Measurements from ENCODE around the gene ATOH8. TPM values are rescaled to one million over a fixed set of nuclear protein-coding genes. Genes with fewer than 3 reads are reported as not detected.

ATOH8 gene
- total and polyA plus RNA-seq, 10 of the 15 experiments (the other 5 are each of a cell fraction or from before 2014, with no cell fraction given): 0.03 to 0.60 TPM; not detected in 8

DNA sequence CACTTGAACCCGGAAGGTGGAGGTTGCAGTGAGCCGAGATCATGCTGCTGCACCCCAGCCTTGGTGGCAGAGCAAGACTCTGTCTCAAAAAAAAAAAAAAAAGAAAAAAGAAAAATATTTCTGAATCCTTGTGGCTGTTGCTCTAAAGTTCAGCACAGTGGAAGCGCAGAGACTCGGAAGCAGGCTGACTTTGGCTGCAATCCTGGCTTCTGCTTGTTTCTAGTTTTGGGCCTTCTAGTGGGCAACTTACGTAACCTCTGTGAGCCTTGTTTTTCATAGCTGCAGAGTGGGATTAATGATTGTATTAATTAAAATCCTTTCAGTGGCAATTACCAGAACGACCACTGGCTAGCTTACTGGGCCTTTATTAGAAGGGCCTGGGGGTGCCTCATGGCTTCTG, 31.3 kb upstream of the ATOH8 start:
- DNase-seq (ENCODE audit: low read depth, low spot score) (no peak), FAIRE-seq (no peak), ATAC-seq (no peak)
- ChIA-PET CTCF (interaction anchor here (1.2 to 5.8 kb wide), 4 partner anchors 15 to 91 kb away, joined by 4 to 76 read pairs (median 46); no protein-coding TSS in a partner anchor), SMC1A (ENCODE audit: uncharacterized antibody, unreplicated experiment) (interaction anchor here (0.6 to 2.5 kb wide), 5 partner anchors 10 to 214 kb away, joined by 3 to 15 read pairs (median 3); no protein-coding TSS in a partner anchor), POLR2A (no interaction called here), RAD21 (ENCODE audit: unreplicated experiment) (no interaction called here)
- H3K4me3 ChIP-seq: no peak overlapping the region
- H3K4me2 ChIP-seq (ENCODE audit: control insufficient read depth, insufficient read depth): no peak overlapping the region
- in situ Hi-C loops (cut with MboI) (loop anchor here (10.0 kb wide), 1 partner anchor 92 kb away; no protein-coding TSS in a partner anchor), intact Hi-C loops (cut with micrococcal nuclease; ENCODE audit: unreplicated experiment) (loop anchor here (5.0 kb wide), 1 partner anchor 85 kb away; no protein-coding TSS in a partner anchor)
- H3K4me1 ChIP-seq (ENCODE audit: control insufficient read depth, insufficient read depth, low read length): no peaks in the 10 kb centered on the region
- no peaks in the 10 kb centered on the region for H3K79me2 ChIP-seq (ENCODE audit: control insufficient read depth, insufficient read depth, low read length)
- H3K27ac ChIP-seq (ENCODE audit: control insufficient read depth, insufficient read depth): no peak overlapping the region
- WGBS (ENCODE audit: insufficient coverage, insufficient replicate concordance, low lambda C conversion rate, missing lambda C conversion rate): 61% methylated on average over 6 of the region's 6 CpGs
- no peaks in the 10 kb centered on the region for H4K20me1 ChIP-seq (ENCODE audit: control insufficient read depth, insufficient read depth)
- H2AFZ ChIP-seq (ENCODE audit: control insufficient read depth, low read depth, low read length): no peak overlapping the region
- TF ChIP-seq RAD21 (IDR thresholded peaks at IDR 0.05; ENCODE audit: insufficient read depth, low read depth, low read length) (no peak), CBX3 (IDR thresholded peaks at IDR 0.05; ENCODE audit: borderline replicate concordance, low read depth) (no peak), HDGF (IDR thresholded peaks at IDR 0.05) (no peak), KAT2A (conservative IDR thresholded peaks at IDR 0.05; ENCODE audit: control insufficient read depth, low read depth, low read length) (no peak), NFYA (IDR thresholded peaks at IDR 0.05; ENCODE audit: borderline replicate concordance, low read depth, low read length) (no peak)
- TF ChIP-seq, protein P1, sequence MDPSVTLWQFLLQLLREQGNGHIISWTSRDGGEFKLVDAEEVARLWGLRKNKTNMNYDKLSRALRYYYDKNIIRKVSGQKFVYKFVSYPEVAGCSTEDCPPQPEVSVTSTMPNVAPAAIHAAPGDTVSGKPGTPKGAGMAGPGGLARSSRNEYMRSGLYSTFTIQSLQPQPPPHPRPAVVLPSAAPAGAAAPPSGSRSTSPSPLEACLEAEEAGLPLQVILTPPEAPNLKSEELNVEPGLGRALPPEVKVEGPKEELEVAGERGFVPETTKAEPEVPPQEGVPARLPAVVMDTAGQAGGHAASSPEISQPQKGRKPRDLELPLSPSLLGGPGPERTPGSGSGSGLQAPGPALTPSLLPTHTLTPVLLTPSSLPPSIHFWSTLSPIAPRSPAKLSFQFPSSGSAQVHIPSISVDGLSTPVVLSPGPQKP (IDR thresholded peaks at IDR 0.05; ENCODE audit: low read depth, low read length): no peak
- no peaks in the 10 kb centered on the region; the same call in 2 of the 3 replicates for H3K9me3 ChIP-seq (replicated peaks; ENCODE audit: control insufficient read depth, insufficient read depth, low read length)
- no peaks in the 10 kb centered on the region for H3K36me3 ChIP-seq (ENCODE audit: control insufficient read depth in 2 of 2, insufficient read depth in 2 of 2, low read length in 1 of 2)
- BruUV-seq (replicated peaks): no TSS peak
- H3K9ac ChIP-seq (ENCODE audit: control insufficient read depth, insufficient read depth, low read length): no peak overlapping the region
- H3K27me3 ChIP-seq (replicated peaks in 1 of 2; ENCODE audit: control insufficient read depth in 2 of 2, insufficient read depth in 2 of 2, low read length in 1 of 2): peaks cover 0 to 2% of the 10 kb centered on the region in 2 experiments; a peak in 1 of 4 replicates
